LNCaP clone FGC (cell line): ENCODE measurements around the gene DOCK9.

ENCODE experiments used
- DNase-seq: peaks from one replicate; pipeline ENCODE4 v3.0.0-alpha.2; 2011; ENCODE audit warnings: low read depth
- H3K4me3 ChIP-seq: 2 replicates; pipeline ENCODE4 v1.5.1; 2011; ENCODE audit warnings: mild to moderate bottlenecking, low read depth, low read length, control low read depth
- TF ChIP-seq, protein P1 (sequence below): IDR thresholded peaks from 2 replicates; pipeline ENCODE4 v1.5.1; 2012; ENCODE audit warnings: mild to moderate bottlenecking; ENCODE audit not compliant: control insufficient read depth, insufficient read depth; ENCODE audit errors: extremely low read depth

The DOCK9 gene

DNA sequence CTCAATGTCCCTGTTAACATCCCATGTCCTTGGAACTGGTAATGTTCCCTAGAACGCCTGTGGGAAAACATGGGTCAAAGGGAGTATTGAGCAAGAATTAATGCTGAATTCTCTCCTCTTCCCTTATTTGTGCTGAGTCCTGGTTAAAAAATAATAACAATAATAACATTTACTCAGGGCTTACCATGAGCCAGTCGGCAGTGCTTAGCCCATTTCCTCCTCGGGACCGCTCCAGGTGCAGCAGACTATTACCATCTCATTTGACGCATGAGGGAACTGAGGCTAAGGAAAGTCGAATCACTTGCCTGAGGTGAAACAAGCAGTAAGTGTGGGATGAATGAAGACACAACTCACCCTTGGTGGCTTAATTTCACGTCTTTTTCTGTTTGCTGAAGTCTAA lies 191.8 kb downstream of the DOCK9 start:
- DNase-seq = no peak
- H3K4me3 ChIP-seq = no peak overlapping the region
- TF ChIP-seq, protein P1, sequence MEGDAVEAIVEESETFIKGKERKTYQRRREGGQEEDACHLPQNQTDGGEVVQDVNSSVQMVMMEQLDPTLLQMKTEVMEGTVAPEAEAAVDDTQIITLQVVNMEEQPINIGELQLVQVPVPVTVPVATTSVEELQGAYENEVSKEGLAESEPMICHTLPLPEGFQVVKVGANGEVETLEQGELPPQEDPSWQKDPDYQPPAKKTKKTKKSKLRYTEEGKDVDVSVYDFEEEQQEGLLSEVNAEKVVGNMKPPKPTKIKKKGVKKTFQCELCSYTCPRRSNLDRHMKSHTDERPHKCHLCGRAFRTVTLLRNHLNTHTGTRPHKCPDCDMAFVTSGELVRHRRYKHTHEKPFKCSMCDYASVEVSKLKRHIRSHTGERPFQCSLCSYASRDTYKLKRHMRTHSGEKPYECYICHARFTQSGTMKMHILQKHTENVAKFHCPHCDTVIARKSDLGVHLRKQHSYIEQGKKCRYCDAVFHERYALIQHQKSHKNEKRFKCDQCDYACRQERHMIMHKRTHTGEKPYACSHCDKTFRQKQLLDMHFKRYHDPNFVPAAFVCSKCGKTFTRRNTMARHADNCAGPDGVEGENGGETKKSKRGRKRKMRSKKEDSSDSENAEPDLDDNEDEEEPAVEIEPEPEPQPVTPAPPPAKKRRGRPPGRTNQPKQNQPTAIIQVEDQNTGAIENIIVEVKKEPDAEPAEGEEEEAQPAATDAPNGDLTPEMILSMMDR = no peak

DNA sequence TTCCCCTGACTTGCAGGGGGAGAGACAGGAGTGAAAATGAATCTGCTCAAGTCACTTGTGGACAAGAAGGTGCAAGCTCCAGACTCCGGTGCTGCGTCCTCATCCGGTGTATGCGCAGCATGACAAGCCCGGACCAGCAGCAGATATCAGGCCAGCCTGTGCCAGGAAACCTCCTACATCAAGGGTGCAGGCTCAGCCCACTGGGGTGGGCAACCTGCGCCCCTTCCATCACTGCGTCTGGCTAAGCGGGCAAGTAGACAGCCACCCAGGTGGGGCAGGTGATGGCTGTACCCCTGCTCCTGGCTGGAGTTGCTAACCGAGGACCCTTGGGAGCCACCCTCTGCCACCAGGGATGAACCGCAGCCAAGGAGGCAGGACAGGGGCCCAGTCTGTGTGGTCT lies 192.5 kb downstream of the DOCK9 start:
- TF ChIP-seq, protein P1 = no peak
- DNase-seq = no peak
- H3K4me3 ChIP-seq = no peak overlapping the region

DNA sequence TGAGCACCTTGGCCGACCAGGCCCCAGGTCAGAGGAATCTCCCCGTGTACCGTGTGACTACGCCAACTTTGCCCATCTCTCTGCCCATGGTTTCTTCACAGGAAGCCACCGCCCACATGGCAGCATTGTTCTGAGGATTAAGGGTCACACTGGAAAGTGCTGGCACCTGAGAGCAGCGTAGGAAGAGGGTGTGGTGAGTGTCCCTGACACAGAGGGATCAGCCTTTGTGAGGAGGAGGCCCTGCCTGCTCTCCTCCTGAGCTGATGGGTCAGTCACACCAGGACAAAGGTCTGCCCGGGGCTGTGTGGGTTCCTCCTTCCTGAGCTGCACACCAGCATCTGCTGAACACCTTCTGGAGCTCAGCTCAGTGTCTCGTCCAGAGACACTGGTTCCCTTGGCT lies 193.2 kb downstream of the DOCK9 start:
- H3K4me3 ChIP-seq = no peak overlapping the region
- DNase-seq = no peak
- TF ChIP-seq, protein P1 = no peak

DNA sequence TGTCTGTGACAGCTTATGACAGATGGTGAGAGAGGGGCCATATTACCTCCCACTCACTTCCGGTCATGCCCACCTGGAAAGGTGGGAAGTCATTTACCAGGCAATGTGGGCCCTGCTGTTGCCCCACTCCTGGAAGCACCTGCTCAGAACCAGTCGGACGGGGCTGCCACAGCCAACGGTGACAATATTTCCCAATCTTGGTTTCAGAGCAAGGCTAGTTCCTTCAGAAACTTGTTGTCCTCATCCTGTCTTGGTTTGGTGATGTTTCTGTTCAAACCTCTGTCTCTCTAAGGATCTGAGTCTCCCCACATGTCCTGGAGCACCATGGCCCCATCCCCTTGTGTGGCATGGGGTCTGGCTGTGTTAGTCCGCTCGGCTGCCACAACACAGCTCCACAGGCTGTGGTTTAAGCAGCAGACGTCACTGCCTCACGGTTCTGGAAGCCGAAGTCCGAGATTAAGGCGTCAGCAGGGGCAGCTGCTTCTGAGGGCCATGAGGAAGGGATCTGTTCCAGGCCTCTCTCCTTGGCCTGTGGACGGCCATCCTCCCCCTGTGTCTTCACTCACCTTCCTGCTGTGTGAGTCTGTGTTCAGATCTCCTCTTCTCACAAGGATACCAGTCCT lies 193.9 kb downstream of the DOCK9 start:
- DNase-seq = no peak
- H3K4me3 ChIP-seq = no peak overlapping the region
- TF ChIP-seq, protein P1 = no peak

DNA sequence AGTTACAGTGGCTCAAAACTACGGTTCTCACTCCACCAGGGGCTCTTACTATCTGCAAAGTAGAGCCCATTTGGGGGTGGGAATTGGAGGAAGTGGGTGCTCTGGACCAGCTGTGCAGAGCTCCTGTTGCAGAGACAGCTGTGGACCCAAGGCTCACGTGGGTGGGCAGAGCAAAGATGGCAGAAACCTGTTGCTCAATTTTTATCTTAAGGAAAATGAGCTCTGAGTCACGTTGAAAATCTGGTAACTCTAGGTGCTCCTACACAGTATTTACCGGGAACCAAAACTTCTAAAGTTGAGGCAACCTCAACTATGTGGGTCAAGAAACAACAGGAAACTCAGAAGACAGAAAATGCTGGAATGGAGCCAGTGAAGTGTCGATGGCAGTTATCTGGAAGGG lies 195.2 kb downstream of the DOCK9 start:
- TF ChIP-seq, protein P1 = no peak
- H3K4me3 ChIP-seq = no peak overlapping the region
- no peak for DNase-seq

DNA sequence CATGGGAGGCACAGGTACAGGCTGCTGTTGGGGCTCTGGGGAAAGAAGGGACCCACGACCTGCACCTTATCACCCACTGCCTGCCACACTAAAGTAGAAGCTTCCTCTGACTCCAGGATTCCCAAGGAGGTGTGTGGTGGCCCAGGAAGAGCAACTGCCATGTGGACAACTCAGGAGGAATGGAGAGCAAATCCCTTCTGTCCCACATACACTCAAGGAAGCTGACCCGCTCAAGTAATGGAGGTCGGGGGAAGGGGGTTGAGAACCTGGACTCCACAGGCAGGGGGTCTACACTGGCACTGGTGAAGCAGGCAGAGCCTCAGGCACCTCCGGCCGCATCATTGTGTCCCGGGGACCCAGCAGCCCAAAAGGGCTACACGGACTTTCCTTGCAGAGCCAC lies 196.0 kb downstream of the DOCK9 start:
- TF ChIP-seq, protein P1 = no peak
- no peak for DNase-seq
- no peak overlapping the region for H3K4me3 ChIP-seq

DNA sequence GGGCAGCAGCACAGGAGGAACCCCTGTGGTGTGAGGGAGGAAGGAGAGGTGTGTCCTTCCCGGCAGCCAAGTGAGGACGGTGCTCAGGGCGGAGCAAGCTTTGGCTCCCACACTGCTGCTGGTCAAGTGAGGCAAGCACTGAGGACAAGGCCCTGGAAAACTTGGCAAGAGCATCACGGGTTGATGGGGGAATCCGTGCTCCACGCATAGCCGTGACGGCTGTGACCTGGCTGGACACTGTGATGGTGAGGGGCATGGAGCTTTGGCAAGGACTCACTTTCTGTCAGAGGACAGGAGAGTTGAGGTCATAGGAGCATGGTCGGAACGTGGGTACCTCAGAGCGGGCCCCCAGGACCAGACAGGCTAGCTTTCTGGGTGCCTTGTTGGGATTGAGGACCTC lies 196.4 kb downstream of the DOCK9 start:
- H3K4me3 ChIP-seq = no peak overlapping the region
- TF ChIP-seq, protein P1 = no peak
- no peak for DNase-seq
